ENCODE results near the gene PGPEP1. TPM values are rescaled to one million over a fixed set of nuclear protein-coding genes. Genes with fewer than 3 reads are reported as not detected.

The PGPEP1 gene
- polyA plus RNA-seq, 3 donors, result 10.3 to 25.1 (median 10.3) TPM

- peak overlapping the region in 1 of 3 experiments; percentile 48 for H3K4me3 ChIP-seq (replicated peaks in 1 of 3; ENCODE audit: low read depth in 2 of 3, low read length in 3 of 3)
- H3K4me2 ChIP-seq (replicated peaks; ENCODE audit: extremely low read depth, low read length, poor library complexity, severe bottlenecking), result peak overlapping the region; percentile 46
- no peak for TF ChIP-seq CTCF (IDR thresholded peaks at IDR 0.05)
- peaks cover 14 to 28% of the 10 kb centered on the region in 2 donors for H3K36me3 Mint-ChIP-seq
- H3K9ac ChIP-seq (ENCODE audit: insufficient read depth, low read length, poor library complexity, severe bottlenecking), result peak overlapping the region; percentile 60
- peaks cover 9 to 15% of the 10 kb centered on the region in 2 donors for H3K36me3 ChIP-seq (replicated peaks in 1 of 2; ENCODE audit: control insufficient read depth in 1 of 2, insufficient read depth in 2 of 2, low read length in 2 of 2)
- intact Hi-C loops (cut with micrococcal nuclease), result loop anchor here in 1 of 2 donors (2.0 kb wide), 1 partner anchor 13 kb away; no protein-coding TSS in a partner anchor
- H3K27me3 Mint-ChIP-seq (ENCODE audit: low read depth in 3 of 3), result no peaks in the 10 kb centered on the region
- 12% methylated on average over 16 of the region's 18 CpGs for WGBS (ENCODE audit: insufficient coverage)
- H3K27ac Mint-ChIP-seq, result peak overlapping the region; percentile 89 to 95 (median 92)
- peaks cover 59% of the 10 kb centered on the region for H3K4me1 Mint-ChIP-seq
- no peaks in the 10 kb centered on the region for H4K20me1 ChIP-seq (ENCODE audit: insufficient read depth, low read length)
- H3K9me3 ChIP-seq (replicated peaks in 1 of 2; ENCODE audit: control insufficient read depth in 1 of 2, insufficient read depth in 1 of 2, low read length in 2 of 2), result no peaks in the 10 kb centered on the region
- peak in 2 of 3 donors; percentile 41 to 60 for DNase-seq
- H3K27ac ChIP-seq (ENCODE audit: low read depth in 1 of 2, low read length in 2 of 2), result peak overlapping the region; percentile 78 to 88
- H3K4me1 ChIP-seq (ENCODE audit: control insufficient read depth in 1 of 2, insufficient read depth in 2 of 2, low read length in 2 of 2), result peaks cover 58 to 63% of the 10 kb centered on the region in 2 donors
- peak overlapping the region; percentile 16 to 77 for H3K4me3 Mint-ChIP-seq
- no peaks in the 10 kb centered on the region for H3K9me3 Mint-ChIP-seq
- H2AFZ ChIP-seq (ENCODE audit: insufficient read depth, low read depth, low read length, poor library complexity, severe bottlenecking), result peak overlapping the region; percentile 75
- peaks cover 86% of the 10 kb centered on the region for H3K79me2 ChIP-seq (ENCODE audit: insufficient read depth, low read length)
- no peaks in the 10 kb centered on the region for H3K27me3 ChIP-seq (ENCODE audit: control insufficient read depth in 2 of 2, insufficient read depth in 2 of 2, low read length in 2 of 2)
Measured at GRCh38 chr19:18317961-18318800, 22.2 kb upstream of the PGPEP1 start.

- peaks cover 73% of the 10 kb centered on the region for H3K79me2 ChIP-seq (ENCODE audit: insufficient read depth, low read length)
- no peaks in the 10 kb centered on the region for H3K9me3 ChIP-seq (replicated peaks in 1 of 2; ENCODE audit: control insufficient read depth in 1 of 2, insufficient read depth in 1 of 2, low read length in 2 of 2)
- WGBS (ENCODE audit: insufficient coverage), result 48% methylated on average over 4 of the region's 7 CpGs
- peaks cover 4 to 13% of the 10 kb centered on the region in 2 donors for H3K36me3 Mint-ChIP-seq
- peaks cover 0 to under 1% of the 10 kb centered on the region in 2 donors for H3K36me3 ChIP-seq (replicated peaks in 1 of 2; ENCODE audit: control insufficient read depth in 1 of 2, insufficient read depth in 2 of 2, low read length in 2 of 2)
- peak overlapping the region; percentile 89 to 95 (median 92) for H3K27ac Mint-ChIP-seq
- no peak for TF ChIP-seq CTCF (IDR thresholded peaks at IDR 0.05)
- H3K4me1 Mint-ChIP-seq, result peaks cover 68% of the 10 kb centered on the region
- peak overlapping the region; percentile 88 to 89 for H3K27ac ChIP-seq (ENCODE audit: low read depth in 1 of 2, low read length in 2 of 2)
- H3K27me3 ChIP-seq (ENCODE audit: control insufficient read depth in 2 of 2, insufficient read depth in 2 of 2, low read length in 2 of 2), result no peaks in the 10 kb centered on the region
- no peaks in the 10 kb centered on the region for H4K20me1 ChIP-seq (ENCODE audit: insufficient read depth, low read length)
- H3K4me1 ChIP-seq (ENCODE audit: control insufficient read depth in 1 of 2, insufficient read depth in 2 of 2, low read length in 2 of 2), result peaks cover 67 to 73% of the 10 kb centered on the region in 2 donors
- peak overlapping the region; percentile 5 for H3K9ac ChIP-seq (ENCODE audit: insufficient read depth, low read length, poor library complexity, severe bottlenecking)
- H2AFZ ChIP-seq (ENCODE audit: insufficient read depth, low read depth, low read length, poor library complexity, severe bottlenecking), result no peak overlapping the region
- peak overlapping the region; percentile 25 for H3K4me2 ChIP-seq (replicated peaks; ENCODE audit: extremely low read depth, low read length, poor library complexity, severe bottlenecking)
- intact Hi-C loops (cut with micrococcal nuclease), result loop anchor here (2.0 to 5.0 kb wide), 3 partner anchors 13 to 127 kb away; partner anchors contain the start of gene MPV17L2 (in 1 of the 2)
- H3K27me3 Mint-ChIP-seq (ENCODE audit: low read depth in 3 of 3), result no peaks in the 10 kb centered on the region
- H3K4me3 Mint-ChIP-seq, result peak overlapping the region; percentile 38 to 59
- H3K4me3 ChIP-seq (replicated peaks in 1 of 3; ENCODE audit: low read depth in 2 of 3, low read length in 3 of 3), result no peak overlapping the region
- H3K9me3 Mint-ChIP-seq, result no peaks in the 10 kb centered on the region
- DNase-seq, result peak; percentile 72 to 75 (median 73)
Measured at GRCh38 chr19:18319591-18320135, 20.7 kb upstream of the PGPEP1 start.

Data from CD14-positive monocyte (primary cell).